ENCODE results near the gene PDAP1. TPM values are rescaled to one million over a fixed set of nuclear protein-coding genes. Genes with fewer than 3 reads are reported as not detected.

Gene PDAP1
- total and polyA plus RNA-seq, 2 of the 13 experiments (the other 11 are each of a cell fraction or from before 2014, with no cell fraction given) = 13.0 to 100 TPM

- H3K4me2 ChIP-seq (ENCODE audit: low read depth, low read length) = no peak overlapping the region
- H3K27ac ChIP-seq (ENCODE audit: extremely low read length, insufficient read depth, low read length) = no peak overlapping the region
- no peak overlapping the region for H3K9ac ChIP-seq (ENCODE audit: insufficient read depth, low read depth, low read length)
- ChIA-PET POLR2A (no interaction called here), CTCF (ENCODE audit: low intra/inter-chr PET ratio, low total read pairs) (no interaction called here)
- peaks cover 11% of the 10 kb centered on the region for H4K20me1 ChIP-seq (ENCODE audit: insufficient read depth, low read length)
- no TSS peak for BruUV-seq (replicated peaks)
- no peaks in the 10 kb centered on the region for H3K9me3 ChIP-seq (ENCODE audit: low read length)
- 0 out of 2 replicates have a peak, but pooled peaks have one; percentile 1 for TF ChIP-seq ZNF687 (CRISPR knock-in tag; IDR thresholded peaks at IDR 0.05)
- peak; percentile 40 for TF ChIP-seq AGO2 (optimal IDR thresholded peaks at IDR 0.05; ENCODE audit: low read depth, low read length)
- no peak for TF ChIP-seq TFDP2 (CRISPR knock-in tag; IDR thresholded peaks at IDR 0.05)
- no peak for TF ChIP-seq IRF2 (CRISPR knock-in tag; IDR thresholded peaks at IDR 0.05)
- DNase-seq (ENCODE audit: low spot score) (no peak), ATAC-seq (no peak), FAIRE-seq (no peak)
- in situ Hi-C loops (cut with HindIII; ENCODE audit: extremely low pct_ligation_motif_present, low pct_unique_long_range_greater_than_20kb) = no loop called here
- 92% methylated on average over 12 of the region's 13 CpGs for WGBS (ENCODE audit: low lambda C conversion rate)
- no peaks in the 10 kb centered on the region for H3K79me2 ChIP-seq (ENCODE audit: insufficient read depth, low read length)
- intact Hi-C loops (cut with micrococcal nuclease; ENCODE audit: unreplicated experiment) = no loop called here
- no peaks in the 10 kb centered on the region for H3K27me3 ChIP-seq (ENCODE audit: control insufficient read depth in 1 of 2, insufficient read depth in 2 of 2, low read length in 2 of 2)
- H3K4me1 ChIP-seq (ENCODE audit: insufficient read depth, low read length) = no peaks in the 10 kb centered on the region
- no peak overlapping the region for H3K4me3 ChIP-seq (replicated peaks in 1 of 3; ENCODE audit: insufficient read depth in 1 of 3, low read depth in 2 of 3, low read length in 3 of 3)
- peaks cover 37 to 96% of the 10 kb centered on the region in 2 experiments for H3K36me3 ChIP-seq (replicated peaks in 1 of 2; ENCODE audit: control insufficient read depth in 1 of 2, insufficient read depth in 2 of 2, low read length in 2 of 2)
- no peak overlapping the region for H2AFZ ChIP-seq (ENCODE audit: low read length)
Measured at GRCh38 chr7:99452541-99452940, 44.1 kb upstream of the PDAP1 start.
